GM12891 (cell line): Measurements from ENCODE around the gene NFKB2.
A peak's percentile ranks its signal among the peaks of the same experiment; 100 is the strongest.

ENCODE experiments used
- PAX5 ChIP-seq: IDR thresholded peaks from 2 replicates; pipeline ENCODE4 v1.6.1; 2011; ENCODE audit warnings: low read length, moderate library complexity, mild to moderate bottlenecking; ENCODE audit not compliant: insufficient read depth, severe bottlenecking
- POLR2A ChIP-seq: IDR thresholded peaks from 2 replicates; pipeline ENCODE4 v1.6.1; 2011; ENCODE audit warnings: low read depth, low read length, control low read depth
- POLR2AphosphoS5 ChIP-seq: IDR thresholded peaks from 2 replicates; pipeline ENCODE4 v1.6.1; 2011; ENCODE audit warnings: low read depth, low read length, control low read depth
- SPI1 ChIP-seq: IDR thresholded peaks from 2 replicates; pipeline ENCODE4 v1.6.1; 2011; ENCODE audit warnings: low read depth, low read length, control low read depth
- TAF1 ChIP-seq: IDR thresholded peaks from 2 replicates; pipeline ENCODE4 v1.6.1; 2011; ENCODE audit warnings: low read depth, low read length, control low read depth

DNA sequence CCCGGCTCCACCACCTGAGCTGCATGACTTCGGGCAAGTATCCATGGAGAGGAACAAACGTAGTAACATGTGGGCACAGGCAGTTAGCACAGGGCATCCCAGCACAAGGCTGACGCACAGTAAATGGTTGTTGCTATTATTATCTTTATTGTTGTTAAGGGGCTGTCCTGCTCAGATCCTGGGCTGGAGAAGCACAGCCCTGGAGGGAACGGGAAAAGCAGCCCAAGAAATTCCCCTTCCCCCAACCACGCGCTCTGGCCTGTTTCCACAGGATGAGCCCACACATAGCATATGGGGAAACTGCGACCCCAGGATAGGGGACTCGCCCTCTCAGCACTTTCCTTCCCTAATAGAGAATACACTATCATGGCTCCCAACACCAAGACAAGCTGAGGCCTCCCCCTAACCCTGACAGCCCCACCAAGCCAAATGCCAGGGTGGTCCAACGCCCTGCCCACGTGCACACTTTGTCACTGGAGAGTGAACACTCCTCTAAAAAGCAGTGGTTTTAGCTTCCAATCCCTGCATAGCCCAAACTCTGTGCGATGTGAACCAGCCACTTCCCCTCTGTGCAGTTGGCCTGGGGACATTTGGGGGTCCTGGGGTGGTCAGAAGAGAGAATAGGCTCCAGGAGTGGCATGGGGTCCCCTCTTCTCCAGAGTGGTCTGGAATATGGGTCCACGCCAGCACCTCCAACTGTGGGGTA lies 12.1 kb downstream of the NFKB2 start:
- TF ChIP-seq POLR2AphosphoS5 (no peak; the same call in none of the 2 replicates), SPI1 (no peak), POLR2A (peak; percentile 10; the same call in 1 of the 2 replicates), PAX5 (no peak), TAF1 (no peak)
